HFFc6 (cell line): ENCODE data around the gene LMX1B. TPM values are rescaled to one million over a fixed set of nuclear protein-coding genes. Genes with fewer than 3 reads are reported as not detected.
"Not testable (repeated sequence)": the region's sequence is repeated elsewhere in the genome, so short reads cannot be mapped to it uniquely, and the experiment has no call there.

Source experiments
- DNase-seq: peaks from one replicate; pipeline ENCODE4 v3.0.0-alpha.2; 2018
- H3K27ac Mint-ChIP-seq: 2 replicates; pipeline ENCODE4 v1.8.0; 2020; ENCODE audit warnings: mild to moderate bottlenecking, mixed read lengths
- H3K27me3 Mint-ChIP-seq: 2 replicates; pipeline ENCODE4 v1.8.0; 2021; ENCODE audit warnings: mild to moderate bottlenecking, moderate library complexity, mixed read lengths; ENCODE audit not compliant: insufficient read depth
- H3K36me3 Mint-ChIP-seq: 2 replicates; pipeline ENCODE4 v1.8.0; 2021; ENCODE audit warnings: low read depth, mixed read lengths
- H3K4me1 Mint-ChIP-seq: 2 replicates; pipeline ENCODE4 v1.8.0; 2020; ENCODE audit warnings: low read depth, mixed read lengths
- H3K4me3 Mint-ChIP-seq: 2 replicates; pipeline ENCODE4 v1.8.0; 2020; ENCODE audit warnings: mild to moderate bottlenecking, moderate library complexity, mixed read lengths
- H3K9me3 Mint-ChIP-seq: 2 replicates; pipeline ENCODE4 v1.8.0; 2020; ENCODE audit warnings: mild to moderate bottlenecking, mixed read lengths
- total RNA-seq, 6 experiments: library from RNA; stranded (reverse); fragmentation: NEBNext Ultra II Directional; extraction: Animal tissue kit (Norgen Biotek cat#: 25700); gene quantifications; 2 replicates in 1 of 6; 3 replicates in 5 of 6; pipeline ENCODE4 v1.2.3, GENCODE V29; 2021
- TF ChIP-seq, protein P1 (sequence below): fragments of 200-600 bp; sonication (generic); IDR thresholded peaks from 2 replicates; pipeline ENCODE4 v1.5.0; 2021; ENCODE audit warnings: antibody characterized with exemption, mild to moderate bottlenecking

The LMX1B gene
- total RNA-seq, 6 experiments from 2014 or later, result not detected

DNA sequence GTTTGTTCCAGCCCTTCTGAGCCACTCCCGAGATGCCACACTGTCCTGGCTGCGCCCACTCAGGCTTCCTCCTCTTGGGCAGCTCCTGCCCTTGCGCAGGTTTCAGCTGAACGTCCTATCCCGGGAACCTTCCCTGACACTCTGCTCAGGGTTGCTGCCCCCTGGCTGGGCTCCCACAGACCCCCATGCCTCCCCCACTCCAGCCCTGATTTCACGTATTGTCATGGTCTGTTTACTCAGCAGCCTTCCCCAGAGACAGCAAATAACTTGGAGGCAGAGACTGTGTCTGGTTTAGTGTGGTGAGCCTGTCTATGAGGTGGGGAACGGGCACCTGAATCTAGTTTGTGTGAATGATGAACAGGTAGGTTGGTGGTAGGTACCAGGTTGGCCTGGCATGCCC is 40.4 kb downstream of the LMX1B start:
- Mint-ChIP-seq H3K27me3 (peaks cover 43% of the 10 kb centered on the region), H3K27ac (no peak overlapping the region), H3K36me3 (no peaks in the 10 kb centered on the region), H3K4me1 (no peaks in the 10 kb centered on the region), H3K4me3 (no peak overlapping the region), H3K9me3 (no peaks in the 10 kb centered on the region)
- TF ChIP-seq, protein P1, sequence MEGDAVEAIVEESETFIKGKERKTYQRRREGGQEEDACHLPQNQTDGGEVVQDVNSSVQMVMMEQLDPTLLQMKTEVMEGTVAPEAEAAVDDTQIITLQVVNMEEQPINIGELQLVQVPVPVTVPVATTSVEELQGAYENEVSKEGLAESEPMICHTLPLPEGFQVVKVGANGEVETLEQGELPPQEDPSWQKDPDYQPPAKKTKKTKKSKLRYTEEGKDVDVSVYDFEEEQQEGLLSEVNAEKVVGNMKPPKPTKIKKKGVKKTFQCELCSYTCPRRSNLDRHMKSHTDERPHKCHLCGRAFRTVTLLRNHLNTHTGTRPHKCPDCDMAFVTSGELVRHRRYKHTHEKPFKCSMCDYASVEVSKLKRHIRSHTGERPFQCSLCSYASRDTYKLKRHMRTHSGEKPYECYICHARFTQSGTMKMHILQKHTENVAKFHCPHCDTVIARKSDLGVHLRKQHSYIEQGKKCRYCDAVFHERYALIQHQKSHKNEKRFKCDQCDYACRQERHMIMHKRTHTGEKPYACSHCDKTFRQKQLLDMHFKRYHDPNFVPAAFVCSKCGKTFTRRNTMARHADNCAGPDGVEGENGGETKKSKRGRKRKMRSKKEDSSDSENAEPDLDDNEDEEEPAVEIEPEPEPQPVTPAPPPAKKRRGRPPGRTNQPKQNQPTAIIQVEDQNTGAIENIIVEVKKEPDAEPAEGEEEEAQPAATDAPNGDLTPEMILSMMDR, result no peak
- no peak for DNase-seq

DNA sequence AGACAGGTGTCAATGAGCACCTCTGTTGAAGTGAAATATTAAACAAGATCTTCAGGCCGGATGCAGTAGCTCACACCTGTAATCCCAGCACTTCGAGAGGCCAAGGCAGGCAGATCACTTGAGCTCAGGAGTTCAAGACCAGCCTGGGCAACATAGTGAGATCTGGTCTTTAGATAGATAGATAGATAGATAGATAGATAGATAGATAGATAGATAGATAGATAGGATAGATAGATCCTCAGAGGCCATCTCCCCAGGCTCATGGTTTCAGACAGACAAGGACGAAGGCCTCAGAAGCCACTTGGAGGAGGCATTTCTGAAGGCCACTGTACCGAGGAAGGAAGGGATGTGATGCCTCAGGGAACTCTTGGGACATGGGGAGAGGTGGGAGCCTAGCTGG is 42.5 kb downstream of the LMX1B start:
- not testable (repeated sequence) for H3K36me3 Mint-ChIP-seq, H3K9me3 Mint-ChIP-seq, H3K4me1 Mint-ChIP-seq, H3K27ac Mint-ChIP-seq, DNase-seq, H3K4me3 Mint-ChIP-seq
- H3K27me3 Mint-ChIP-seq, result peaks cover 52% of the 10 kb centered on the region

DNA sequence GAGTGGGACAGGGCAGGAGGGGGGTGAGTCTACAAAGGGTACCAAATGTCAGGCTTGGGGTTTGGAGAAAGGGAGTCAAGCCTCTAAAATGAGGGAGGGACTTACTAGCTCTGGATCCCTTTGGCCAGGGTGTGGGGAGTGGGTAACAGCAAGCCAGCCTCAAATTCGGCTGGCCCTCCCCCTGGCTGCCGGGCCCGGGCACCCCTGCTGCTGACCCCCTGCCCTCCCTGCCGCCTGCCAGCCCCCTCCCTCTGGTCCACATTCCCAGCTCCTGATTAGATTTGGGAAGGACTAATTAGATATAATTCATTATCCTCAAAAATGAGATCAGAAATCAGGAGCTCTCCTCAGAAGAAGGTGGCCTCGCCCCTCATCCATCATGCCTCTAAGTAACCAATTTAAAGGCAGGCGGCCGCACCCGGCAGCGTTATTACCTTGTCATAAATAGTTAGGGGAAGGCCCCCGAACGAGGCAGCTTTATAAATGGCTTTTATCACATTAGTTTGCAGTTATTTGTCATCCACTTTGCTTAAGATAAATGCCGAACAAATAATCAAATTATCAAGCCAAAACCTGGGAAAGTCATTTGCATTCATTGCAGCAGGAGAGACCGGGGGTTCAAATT is 44.6 kb downstream of the LMX1B start:
- peaks cover 47% of the 10 kb centered on the region for H3K27me3 Mint-ChIP-seq
- TF ChIP-seq, protein P1, result no peak
- H3K36me3 Mint-ChIP-seq, result no peaks in the 10 kb centered on the region
- no peaks in the 10 kb centered on the region for H3K9me3 Mint-ChIP-seq
- H3K27ac Mint-ChIP-seq, result no peak overlapping the region
- no peak overlapping the region for H3K4me3 Mint-ChIP-seq
- DNase-seq, result no peak
- H3K4me1 Mint-ChIP-seq, result no peaks in the 10 kb centered on the region

DNA sequence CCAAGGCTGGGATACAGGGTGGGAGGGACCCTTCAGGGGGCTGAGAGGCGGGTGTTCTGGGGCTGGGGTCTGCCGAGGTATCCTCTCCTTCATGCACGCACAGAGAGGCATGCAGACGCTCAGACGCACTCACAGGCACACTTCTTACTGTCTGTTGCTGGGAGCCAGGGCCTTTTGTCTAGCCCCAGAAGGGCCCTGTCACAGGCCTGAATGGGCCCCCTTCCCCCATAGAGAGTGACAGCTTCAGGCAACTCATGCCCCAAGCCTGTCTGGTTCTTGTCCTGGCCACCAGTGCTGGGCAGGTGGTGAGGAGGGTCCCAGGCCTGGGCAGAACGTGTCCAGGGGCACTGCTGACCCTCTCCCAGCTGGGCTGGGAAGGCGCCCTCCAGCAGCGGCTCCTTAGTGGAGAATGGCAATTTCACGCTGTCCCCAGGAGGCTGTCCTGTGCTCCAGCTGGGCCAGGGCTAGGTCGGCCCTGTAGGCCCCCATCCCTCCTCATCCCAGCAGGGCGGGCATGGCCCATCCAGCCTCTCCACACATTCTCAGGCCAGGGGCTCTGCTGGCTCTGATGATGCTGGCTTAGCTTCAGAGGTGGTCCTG is 45.3 kb downstream of the LMX1B start:
- Mint-ChIP-seq H3K36me3 (no peaks in the 10 kb centered on the region), H3K4me1 (no peaks in the 10 kb centered on the region), H3K27me3 (peaks cover 41% of the 10 kb centered on the region), H3K9me3 (no peaks in the 10 kb centered on the region), H3K4me3 (no peak overlapping the region), H3K27ac (no peak overlapping the region)
- TF ChIP-seq, protein P1, result no peak
- DNase-seq, result no peak

DNA sequence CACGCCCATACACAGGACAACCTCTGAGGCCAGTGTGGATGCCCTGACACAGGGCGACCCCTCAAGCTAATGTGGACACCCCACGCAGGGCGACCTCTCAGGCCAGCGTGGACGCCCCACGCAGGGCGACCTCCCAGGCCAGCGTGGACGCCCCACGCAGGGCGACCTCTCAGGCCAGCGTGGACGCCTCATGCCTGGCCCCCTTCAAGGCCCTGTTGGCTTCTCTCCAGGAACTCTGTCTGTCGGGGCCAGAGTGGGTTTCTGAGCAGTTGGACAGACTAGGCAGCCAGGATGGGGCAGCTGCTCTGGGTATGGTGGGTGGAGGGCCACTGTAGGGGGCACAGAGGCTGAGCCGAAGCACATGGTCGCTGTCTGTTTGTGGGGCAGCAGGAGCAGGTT is 47.4 kb downstream of the LMX1B start:
- no peaks in the 10 kb centered on the region for H3K4me1 Mint-ChIP-seq
- no peak overlapping the region for H3K27ac Mint-ChIP-seq
- no peak overlapping the region for H3K4me3 Mint-ChIP-seq
- no peaks in the 10 kb centered on the region for H3K9me3 Mint-ChIP-seq
- no peak for DNase-seq
- peaks cover 35% of the 10 kb centered on the region for H3K27me3 Mint-ChIP-seq
- no peaks in the 10 kb centered on the region for H3K36me3 Mint-ChIP-seq
- TF ChIP-seq, protein P1, result no peak

DNA sequence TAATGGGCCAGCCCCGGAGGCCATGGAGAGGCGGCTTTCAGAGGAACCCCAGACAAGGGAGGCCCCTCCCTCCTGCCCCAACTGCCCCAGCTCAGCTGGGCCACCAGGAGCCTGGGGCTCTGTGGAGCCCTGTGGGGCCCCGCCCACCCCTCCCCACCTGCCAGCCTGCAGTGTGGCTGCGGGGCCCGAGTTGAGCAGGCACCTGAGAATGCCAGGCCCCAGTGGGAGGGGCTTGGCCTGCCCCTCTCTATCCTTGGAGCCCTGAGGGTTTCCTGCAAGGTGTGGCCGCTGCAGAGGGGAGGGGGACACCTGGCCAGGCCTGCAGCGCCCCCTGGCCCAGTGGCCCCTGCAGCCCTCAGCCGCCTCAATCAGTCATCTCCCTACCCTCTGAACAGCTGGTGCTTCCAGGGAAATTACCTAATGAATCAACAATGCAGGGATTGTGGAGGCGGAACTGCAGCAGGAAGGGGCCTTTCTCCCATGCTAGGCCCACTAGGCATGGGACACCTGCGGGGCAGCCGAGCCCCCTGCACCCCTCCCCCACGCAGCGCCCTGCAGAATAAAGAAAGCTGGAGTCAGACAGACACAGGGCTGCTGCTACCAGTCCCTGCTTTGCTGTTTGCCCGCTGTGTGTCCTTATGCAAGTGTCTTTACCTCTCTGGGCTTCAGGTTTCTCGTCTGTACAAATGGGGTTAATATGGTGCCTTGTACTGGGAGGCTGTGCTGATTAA is 48.0 kb downstream of the LMX1B start:
- Mint-ChIP-seq H3K4me1 (no peaks in the 10 kb centered on the region), H3K9me3 (no peaks in the 10 kb centered on the region), H3K4me3 (no peak overlapping the region), H3K27ac (no peak overlapping the region), H3K36me3 (no peaks in the 10 kb centered on the region), H3K27me3 (peaks cover 34% of the 10 kb centered on the region)
- no peak for DNase-seq
- TF ChIP-seq, protein P1, result peak; percentile 15; the same call in 1 of the 2 replicates
